Activated CD8-positive, alpha-beta memory T cell treated with anti-CD3 and anti-CD28 coated beads, Interleukin-2, amount 50 U/mL, for 48 hours (primary cell): ENCODE results near the gene KRT39.
A peak's percentile ranks its signal among the peaks of the same experiment; 100 is the strongest.
"Not testable (repeated sequence)": the region's sequence is repeated elsewhere in the genome, so short reads cannot be mapped to it uniquely, and the experiment has no call there.

Source experiments
- DNase-seq: peaks from one replicate; pipeline ENCODE4 v3.0.0-alpha.2; 2020

The KRT39 gene

DNA sequence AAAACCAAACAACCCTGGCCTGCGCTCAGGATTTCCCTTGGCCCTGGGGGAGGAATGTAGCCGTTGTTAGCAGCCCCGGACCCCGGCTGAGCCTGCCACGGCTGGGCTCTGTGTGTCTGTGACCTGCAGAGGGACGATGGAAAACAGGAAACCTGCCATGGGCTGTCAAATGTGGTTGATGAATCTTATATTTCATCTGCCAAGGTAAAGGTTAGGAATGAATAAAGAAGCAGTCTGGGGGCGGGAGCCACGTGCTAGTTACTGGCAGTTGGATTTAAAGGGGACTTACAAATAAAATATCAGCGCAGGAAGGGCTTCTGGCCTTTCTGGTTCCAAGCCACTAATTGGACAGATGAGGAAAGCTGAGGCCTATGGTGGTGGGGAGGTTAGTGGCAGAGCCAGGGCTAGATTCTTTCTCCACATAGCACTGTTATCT lies 29.3 kb downstream of the KRT39 start, which contains the start of gene KRT23:
Gene KRT23 (minus strand): TSS at position 263 of the 436 bp plus-strand sequence. CDS start 1,043 bp downstream, outside the sequence.
- DNase-seq: no peak

DNA sequence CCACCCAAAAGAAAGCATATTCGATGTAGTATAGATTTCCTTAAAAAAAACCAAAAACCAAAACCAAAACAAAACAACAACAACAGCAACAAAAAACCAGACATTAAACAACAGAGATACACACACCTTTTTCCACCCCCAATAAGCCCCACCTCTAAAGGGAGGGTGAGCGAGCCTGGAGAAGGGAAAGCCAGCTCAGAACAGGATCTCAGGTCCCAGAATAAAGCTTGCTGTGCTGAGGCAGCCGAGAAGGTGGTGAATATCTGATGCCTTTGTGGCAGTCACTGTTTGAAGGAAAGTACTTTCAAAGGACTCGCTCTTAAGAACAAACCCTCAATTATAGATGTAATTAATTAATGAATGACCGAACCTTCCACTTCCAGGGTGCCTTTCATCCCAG lies 29.8 kb downstream of the KRT39 start:
- no peak for DNase-seq

DNA sequence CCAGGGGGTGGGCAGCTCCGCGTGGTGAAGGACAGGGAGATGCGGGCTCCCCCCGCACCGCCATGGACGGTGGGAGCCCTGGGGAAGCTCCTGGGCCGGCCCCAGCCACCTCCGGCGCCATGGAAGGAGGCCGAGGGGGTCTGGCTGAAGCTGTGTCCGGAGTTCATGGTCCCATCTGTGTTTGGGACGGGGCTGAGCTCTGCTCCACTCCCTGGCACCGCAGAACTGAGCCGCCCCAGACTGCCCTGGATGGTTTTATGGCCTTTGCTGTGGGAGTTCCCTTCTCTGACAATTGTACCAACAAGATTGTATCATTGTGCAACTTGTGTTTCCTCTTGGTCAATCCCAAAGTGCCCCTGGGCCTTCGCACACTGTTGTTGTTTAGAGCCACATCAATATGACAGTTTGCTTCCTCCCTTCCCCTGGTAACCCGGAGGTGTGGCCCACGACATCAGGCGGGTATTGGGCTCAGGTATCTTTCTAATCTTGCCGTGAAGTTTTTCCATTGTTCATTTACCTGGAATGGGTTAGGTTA lies 30.2 kb downstream of the KRT39 start:
- DNase-seq: no peak

DNA sequence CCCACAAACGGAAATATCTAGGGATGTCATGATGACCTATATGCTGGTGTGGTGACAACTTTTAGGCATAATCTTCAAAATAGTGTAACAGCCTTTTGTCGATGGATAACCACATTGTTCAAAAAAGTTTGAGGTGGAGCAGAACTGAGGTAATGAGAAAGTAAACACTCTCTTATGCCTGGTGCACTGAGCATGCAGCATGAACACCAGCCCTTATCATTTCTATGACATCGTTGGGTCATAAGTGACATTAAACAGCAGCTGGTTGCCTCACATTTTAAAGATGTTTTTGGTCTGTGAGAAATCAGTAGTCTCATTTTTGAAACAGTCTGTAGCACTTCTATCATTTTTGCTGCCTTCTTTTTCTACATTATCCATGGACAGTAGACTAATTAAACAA lies 31.1 kb downstream of the KRT39 start:
- DNase-seq: no peak

DNA sequence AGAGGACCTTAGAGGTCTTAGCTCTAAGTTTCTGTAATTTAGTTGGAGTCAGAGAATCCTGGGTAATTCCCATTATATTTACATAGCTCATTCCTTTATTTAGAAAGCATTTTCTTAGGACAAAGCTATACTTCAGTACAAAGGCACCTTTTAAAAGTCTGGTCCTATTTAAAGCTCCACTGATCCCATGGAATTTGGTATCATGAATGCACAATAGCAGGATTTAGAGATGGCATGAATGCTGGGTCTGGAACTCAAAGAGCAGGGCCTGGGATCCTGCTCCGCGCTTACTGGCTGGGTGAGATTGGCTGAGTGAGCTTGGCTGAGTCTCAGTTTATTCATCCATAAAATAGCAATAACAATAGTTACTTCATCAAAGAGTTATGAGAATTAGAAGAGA lies 34.1 kb downstream of the KRT39 start:
- DNase-seq: no peak

DNA sequence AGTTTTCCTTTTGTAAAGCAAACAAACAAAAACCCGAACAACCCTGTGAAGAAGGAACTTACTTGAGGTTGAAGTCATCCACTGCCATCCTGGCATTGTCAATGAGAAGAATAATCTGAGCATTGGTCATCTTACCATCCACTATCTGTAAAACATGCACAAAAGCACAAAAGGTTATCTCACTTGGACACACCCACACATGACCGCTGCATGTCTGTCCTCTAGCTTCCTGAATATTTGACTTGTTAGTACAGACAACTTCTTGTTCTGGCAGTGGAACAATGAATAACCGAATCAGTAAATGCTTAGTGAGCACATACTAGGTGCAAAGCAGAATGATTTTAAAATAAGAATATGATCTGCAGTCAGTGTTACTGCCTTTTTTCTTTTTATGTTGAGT lies 35.4 kb downstream of the KRT39 start:
- DNase-seq: no peak

DNA sequence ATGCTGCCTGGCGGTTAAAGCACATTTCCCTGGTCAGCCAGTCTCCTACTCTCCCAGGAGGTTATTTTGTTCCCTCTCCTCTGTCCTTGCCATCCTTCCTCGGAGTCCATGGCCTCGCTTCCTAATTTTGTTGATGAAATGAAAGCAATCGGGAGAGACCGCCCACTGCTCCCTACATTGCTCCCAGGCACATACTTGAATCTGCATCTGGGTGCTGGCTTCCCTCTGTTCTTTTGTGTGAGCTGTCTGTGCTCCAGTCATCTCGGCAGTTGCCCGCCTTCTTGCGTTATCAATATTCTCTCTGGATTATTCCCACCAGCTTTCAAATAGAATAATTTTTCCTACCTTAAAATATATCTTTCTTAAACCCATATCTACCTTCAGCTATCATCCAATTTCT lies 40.4 kb downstream of the KRT39 start:
- DNase-seq: no peak

DNA sequence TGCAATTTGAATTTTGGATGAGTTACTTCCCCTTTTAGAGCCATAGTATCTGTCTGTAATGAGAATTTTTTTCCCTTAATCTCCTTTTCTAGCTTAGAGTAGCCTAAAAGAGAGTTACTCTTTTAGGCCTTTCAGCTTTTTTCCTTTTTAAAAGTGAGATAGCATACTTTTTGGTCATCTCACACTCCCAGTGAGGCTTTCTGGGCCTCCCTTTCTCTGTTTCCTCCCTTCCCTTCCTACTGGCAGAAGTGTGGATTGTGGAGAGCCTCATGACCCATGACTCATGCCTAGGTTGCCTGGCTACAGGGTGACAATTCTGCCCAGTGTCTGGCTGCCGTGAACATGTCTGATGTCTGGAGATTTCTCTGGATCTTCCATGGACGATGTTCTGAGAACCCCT lies 44.5 kb downstream of the KRT39 start:
- DNase-seq: no peak

DNA sequence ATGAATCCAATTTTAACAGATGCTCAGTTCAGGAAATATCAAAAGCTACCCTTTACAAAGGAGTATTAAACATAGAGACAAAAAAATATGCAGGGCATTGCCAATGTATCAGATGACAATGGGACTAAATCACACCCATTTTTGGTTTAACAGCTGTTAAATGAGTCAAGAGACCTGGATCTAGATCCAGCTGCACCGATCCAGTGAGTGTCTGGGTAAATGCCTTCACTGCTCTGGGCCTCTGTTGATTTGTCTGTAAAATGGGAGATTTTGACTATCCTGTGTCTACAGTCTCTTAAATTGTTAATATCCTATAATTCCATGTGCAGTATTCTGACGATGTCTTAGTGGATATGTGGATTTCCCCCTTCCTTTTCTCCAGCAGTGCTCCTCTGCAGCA lies 45.7 kb downstream of the KRT39 start:
- DNase-seq: no peak

DNA sequence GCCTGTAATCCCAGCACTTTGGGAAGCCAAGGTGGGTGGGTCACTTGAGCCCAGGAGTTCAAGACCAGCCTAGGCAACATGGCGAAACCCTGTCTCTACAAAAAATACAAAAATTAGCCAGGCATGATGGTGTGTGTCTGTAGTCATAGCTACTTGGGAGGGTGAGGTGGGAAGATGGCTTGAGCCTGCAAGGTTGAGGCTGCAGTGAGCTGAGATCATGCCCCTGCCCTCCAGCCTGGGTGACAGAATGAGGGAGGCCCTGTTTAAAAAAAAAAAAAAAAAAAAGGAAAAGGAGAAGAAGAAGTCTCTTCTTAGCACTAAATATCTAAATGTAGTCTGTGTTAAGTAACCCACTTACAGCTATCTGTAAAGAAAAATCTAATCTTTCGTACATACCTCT lies 49.6 kb downstream of the KRT39 start:
- not testable (repeated sequence) for DNase-seq

DNA sequence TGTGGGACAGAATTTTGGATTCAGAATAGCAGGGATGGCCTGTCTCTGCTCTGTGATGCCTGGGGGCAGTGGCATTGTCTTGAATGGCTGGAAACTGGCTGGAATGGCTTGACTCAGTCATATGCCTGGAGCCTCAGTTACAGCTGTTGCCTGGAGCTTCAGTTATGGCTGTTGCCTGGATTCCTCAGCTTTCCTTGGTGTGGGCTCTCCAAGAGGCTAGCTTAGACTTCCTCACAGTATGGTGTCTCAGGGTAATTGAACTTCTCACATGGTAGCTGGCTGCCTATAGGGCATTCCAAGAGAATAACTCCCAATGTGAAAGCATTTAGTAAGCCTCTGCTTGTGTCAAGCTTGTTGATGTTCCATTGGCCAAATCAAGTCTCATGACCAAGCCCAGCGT lies 50.4 kb downstream of the KRT39 start:
- no peak for DNase-seq

DNA sequence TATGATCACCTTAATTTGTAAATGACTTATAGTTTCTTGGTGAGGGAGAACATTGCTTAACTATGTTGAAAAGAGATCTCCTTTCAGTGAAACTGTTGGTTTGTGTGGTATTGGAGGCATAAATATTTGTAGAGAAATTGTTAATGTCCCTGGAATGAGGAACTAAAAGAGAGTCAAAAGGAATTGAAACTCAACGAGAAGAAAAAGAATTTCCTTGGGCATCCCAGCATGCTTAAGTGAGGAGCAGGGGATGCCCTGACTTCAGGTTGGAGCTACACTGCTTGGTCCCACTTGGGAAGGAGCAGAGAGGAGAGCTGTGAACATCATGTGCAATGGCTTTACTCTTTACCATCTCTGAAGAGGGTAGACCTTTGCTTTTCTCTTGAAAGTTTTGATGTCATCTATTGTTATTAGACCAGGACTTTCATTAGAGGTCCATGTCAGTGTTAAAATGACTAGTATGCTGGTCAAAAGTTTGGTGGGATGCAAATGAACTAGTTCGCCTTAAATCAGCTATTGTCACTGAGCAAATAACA lies 51.0 kb downstream of the KRT39 start:
- no peak for DNase-seq

DNA sequence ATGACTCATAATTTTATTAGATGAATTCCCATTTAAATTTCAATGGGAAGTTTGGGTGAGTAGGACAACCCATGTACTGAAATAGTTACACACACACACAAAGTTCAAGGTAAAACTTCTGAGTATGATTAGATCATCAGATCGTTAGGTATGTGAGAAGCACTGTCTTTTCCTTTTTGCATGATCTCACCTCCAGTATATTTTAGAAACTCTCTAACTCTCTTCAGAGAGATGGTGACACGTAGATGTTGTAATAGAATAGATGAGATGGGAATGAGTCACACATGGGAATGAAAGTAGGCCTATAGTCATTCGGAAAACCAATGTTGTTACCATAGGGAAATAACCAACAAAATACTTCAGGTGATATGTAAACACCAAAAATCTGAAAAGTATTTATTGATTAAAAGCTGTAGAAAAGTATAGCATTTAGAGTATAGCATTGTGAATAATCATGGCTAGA lies 51.5 kb downstream of the KRT39 start:
- no peak for DNase-seq

DNA sequence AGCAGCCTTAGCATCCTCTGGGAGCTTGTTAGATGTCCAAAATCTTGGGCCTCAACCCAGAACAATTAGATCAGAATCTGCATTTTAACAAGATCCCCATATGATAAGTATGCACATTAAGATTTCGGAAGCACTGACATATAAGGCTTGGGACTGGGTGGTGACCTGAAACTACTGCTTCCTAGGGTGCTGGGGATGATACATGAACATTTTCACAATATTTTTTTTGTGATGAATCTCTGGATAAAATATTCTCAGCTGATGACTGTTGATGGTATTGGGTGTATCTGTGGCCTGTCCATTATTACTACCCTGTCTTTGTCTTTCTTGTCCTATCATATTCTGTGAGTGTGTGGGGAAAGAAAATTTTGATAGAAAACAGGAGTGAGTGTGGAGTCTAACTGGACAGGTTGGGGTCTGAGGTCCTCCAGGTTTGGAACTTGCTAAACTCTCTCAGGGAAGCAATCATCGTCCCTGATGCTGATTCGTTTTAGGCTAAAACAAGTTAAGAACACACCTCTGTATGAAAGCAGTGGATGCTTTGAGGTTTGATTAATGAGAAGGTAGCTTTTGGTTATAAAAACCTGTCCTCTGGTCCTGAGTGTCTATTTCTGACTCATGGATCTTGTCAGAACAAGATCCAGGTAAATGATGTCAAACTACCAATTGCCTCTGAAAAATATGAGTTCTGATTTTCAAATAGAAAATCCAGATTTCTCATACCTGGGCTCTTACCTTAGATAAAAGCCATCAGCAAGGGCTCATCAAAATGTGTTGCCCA lies 52.5 kb downstream of the KRT39 start:
- DNase-seq: no peak

DNA sequence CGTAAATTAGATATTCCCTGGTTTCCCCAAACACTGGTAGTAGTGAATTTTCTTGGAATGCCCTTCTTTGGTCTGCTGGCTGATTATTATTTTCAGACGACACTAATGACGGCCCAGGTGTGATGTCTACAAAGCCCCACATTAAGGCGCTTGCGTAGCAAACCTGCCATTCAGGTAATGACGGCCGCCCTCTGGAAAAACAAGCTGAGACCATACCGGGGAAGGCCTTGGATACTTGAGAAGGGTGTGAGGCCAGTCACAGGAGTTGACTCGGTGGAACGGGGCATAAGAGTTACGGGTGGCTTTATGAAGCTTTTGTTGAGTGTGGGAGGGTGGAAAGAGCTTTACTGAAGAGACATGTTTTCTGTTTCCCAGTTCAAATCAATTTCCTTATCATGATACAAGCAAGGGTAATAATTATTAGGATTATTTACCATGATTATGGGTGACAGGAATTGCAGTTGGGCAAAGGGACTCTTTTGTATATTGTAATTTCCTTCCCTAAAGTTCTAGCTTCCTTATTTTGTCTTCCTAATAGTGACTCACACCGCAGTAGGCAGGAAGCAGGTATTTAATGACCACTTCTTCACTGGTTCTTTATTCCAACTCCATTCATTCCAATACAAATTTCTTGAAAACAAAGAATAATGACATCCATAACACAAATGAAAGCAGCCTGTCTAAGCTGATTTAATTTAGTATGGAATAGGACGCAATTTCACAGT lies 54.1 kb downstream of the KRT39 start:
- DNase-seq: no peak

DNA sequence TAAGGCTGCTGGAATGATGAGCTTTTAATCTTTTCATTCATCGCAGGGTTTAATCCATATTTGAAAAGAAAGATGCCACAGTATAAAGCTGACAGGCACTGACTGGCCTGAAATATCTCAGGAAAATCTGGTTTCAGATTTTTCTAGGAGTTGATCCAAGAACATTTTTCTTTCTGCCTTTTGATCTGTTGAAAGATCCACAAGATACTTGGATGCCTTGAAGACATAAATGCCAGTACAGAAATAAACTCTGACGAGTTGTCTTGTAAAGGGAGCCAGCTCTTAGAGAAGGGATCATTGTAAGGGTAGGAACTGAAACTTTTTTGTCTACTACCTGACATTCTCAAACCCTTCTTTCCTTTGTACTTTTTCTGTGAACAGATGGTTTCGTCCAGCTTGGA lies 56.3 kb downstream of the KRT39 start:
- DNase-seq: no peak

DNA sequence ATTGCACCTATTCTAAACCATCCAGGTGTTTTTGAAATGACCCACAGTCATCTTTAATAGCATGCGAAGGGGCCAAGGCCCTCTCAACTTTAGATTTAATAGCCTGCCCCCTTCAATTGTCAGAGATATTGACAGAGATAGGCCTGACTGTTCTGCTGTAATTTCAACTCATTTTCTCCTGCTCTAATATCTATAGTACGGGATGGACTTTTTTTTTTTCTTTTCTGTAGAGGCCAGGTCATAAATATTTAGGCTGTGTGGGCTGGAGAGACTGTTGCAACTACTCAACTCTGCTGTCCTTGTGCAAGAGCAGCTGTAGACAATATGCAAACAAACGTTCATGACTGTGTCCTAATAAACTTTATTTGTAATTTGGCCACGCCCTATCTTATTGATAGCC lies 57.0 kb downstream of the KRT39 start:
- no peak for DNase-seq

DNA sequence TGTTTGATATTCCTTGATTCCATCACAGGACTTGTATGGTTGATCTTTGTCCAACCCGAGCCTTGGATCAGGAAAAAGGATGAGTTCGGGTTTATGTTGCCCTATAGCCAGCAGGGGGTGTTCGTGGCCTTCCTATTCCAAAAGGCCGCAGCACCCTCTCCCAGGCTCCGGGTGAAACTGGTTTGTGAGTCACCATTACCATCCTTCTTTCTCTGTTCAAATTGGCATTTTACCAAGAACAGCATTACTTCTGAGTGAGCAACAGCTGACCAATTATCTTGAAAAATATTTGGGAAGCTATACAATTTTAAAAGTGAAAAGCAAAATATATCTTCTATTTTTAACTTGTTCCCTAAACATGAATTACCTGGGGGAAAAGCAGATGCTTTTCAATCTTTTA lies 57.4 kb downstream of the KRT39 start:
- DNase-seq: peak; percentile 72
